Lower leg skin (tissue), 3 donors: ENCODE data around the gene ZXDA.

Experiments
- POLR2A ChIP-seq, 2 donors: fragments of 450-650 bp; IDR thresholded peaks; one replicate each; pipeline ENCODE4 v1.6.1; 2016 to 2017; ENCODE audit warnings: antibody characterized with exemption in 2 of 2, mild to moderate bottlenecking in 1 of 2, moderate library complexity in 1 of 2
- TF ChIP-seq, protein P1 (sequence below), 3 donors: fragments of 450-650 bp; IDR thresholded peaks; one replicate each; pipeline ENCODE4 v1.5.1; 2016; ENCODE audit warnings: antibody characterized with exemption in 3 of 3, mild to moderate bottlenecking in 3 of 3, moderate library complexity in 2 of 3

DNA sequence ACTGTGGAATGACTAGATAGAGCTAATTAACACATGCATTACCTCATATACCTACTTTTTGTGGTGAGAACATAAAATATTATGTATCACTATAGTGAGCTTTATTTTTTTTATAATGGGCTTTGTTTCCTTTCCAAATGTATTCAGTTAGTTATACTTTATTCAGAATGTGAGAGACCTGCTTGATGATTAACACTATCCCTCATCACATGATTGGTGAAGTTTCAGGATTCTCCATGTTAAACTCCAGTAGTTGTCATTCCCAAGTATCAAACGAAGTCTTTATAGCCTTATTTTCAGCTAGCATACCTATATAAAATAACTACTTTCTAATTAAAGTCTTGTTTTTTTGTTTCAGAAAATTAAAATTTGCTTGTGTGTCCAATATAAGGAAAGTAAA, 8.8 kb downstream of the ZXDA start:
- TF ChIP-seq, protein P1, sequence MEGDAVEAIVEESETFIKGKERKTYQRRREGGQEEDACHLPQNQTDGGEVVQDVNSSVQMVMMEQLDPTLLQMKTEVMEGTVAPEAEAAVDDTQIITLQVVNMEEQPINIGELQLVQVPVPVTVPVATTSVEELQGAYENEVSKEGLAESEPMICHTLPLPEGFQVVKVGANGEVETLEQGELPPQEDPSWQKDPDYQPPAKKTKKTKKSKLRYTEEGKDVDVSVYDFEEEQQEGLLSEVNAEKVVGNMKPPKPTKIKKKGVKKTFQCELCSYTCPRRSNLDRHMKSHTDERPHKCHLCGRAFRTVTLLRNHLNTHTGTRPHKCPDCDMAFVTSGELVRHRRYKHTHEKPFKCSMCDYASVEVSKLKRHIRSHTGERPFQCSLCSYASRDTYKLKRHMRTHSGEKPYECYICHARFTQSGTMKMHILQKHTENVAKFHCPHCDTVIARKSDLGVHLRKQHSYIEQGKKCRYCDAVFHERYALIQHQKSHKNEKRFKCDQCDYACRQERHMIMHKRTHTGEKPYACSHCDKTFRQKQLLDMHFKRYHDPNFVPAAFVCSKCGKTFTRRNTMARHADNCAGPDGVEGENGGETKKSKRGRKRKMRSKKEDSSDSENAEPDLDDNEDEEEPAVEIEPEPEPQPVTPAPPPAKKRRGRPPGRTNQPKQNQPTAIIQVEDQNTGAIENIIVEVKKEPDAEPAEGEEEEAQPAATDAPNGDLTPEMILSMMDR (IDR thresholded peaks at IDR 0.05) = no peak
- TF ChIP-seq POLR2A (IDR thresholded peaks at IDR 0.05) = no peak
